ENCODE data around the gene KCNG4. TPM values are rescaled to one million over a fixed set of nuclear protein-coding genes. Genes with fewer than 3 reads are reported as not detected.

KCNG4 gene
- polyA plus RNA-seq, 1 donor (not counting 4 experiments of a cell fraction or from before 2014, with no cell fraction given), result not detected

GRCh38 chr16:84253173-84253572 lies 13.4 kb upstream of the KCNG4 start:
- Histone ChIP-seq H3K36me3 (ENCODE audit: control insufficient read depth in 2 of 2, extremely low read depth in 1 of 2, insufficient read depth in 2 of 2, low read length in 2 of 2) (no peaks in the 10 kb centered on the region), H3K9ac (ENCODE audit: control insufficient read depth, extremely low read depth, insufficient read depth, low read length) (no peak overlapping the region), H4K20me1 (ENCODE audit: control insufficient read depth, extremely low read depth, insufficient read depth, low read length) (no peaks in the 10 kb centered on the region), H3K27me3 (ENCODE audit: control insufficient read depth, extremely low read depth, insufficient read depth, low read length) (no peaks in the 10 kb centered on the region), H3K27ac (ENCODE audit: control insufficient read depth, insufficient read depth, low read length) (no peak overlapping the region), H3K4me2 (ENCODE audit: control insufficient read depth, extremely low read depth, insufficient read depth, low read depth, low read length) (no peak overlapping the region), H3K9me3 (ENCODE audit: control insufficient read depth, low read depth, low read length) (no peaks in the 10 kb centered on the region), H3K79me2 (ENCODE audit: control insufficient read depth, insufficient read depth, low read length) (no peaks in the 10 kb centered on the region), H2AFZ (ENCODE audit: control insufficient read depth, low read length) (no peak overlapping the region), H3K4me3 (ENCODE audit: control insufficient read depth in 2 of 3, extremely low read depth in 1 of 3, insufficient read depth in 2 of 3, low read depth in 1 of 3, low read length in 3 of 3) (no peak overlapping the region), H3K4me1 (ENCODE audit: control insufficient read depth, extremely low read depth, insufficient read depth, low read length) (no peaks in the 10 kb centered on the region), H3K9me1 (ENCODE audit: control insufficient read depth, extremely low read depth, insufficient read depth, low read length) (no peaks in the 10 kb centered on the region)
- dilution Hi-C loops (cut with MboI; ENCODE audit: extremely low pct_ligation_motif_present, low sequenced_read_pairs), result loop anchor here (25.0 kb wide), 1 partner anchor 184 kb away; no protein-coding TSS in a partner anchor
- no peak for DNase-seq (ENCODE audit: low read depth, low spot score)
- TF ChIP-seq EZH2 (IDR thresholded peaks at IDR 0.05; ENCODE audit: low read length), result no peak
- TF ChIP-seq CTCF (optimal IDR thresholded peaks at IDR 0.05 in 1 of 3, IDR thresholded peaks at IDR 0.05 in 1 of 3, conservative IDR thresholded peaks at IDR 0.05 in 1 of 3; ENCODE audit: extremely low read depth in 1 of 3, insufficient read depth in 2 of 3, low read length in 3 of 3), result no peak
- no peak for FAIRE-seq

GRCh38 chr16:84252184-84252583 lies 12.4 kb upstream of the KCNG4 start:
- dilution Hi-C loops (cut with MboI; ENCODE audit: extremely low pct_ligation_motif_present, low sequenced_read_pairs), result loop anchor here (25.0 kb wide), 1 partner anchor 185 kb away; no protein-coding TSS in a partner anchor
- Histone ChIP-seq H3K27me3 (ENCODE audit: control insufficient read depth, extremely low read depth, insufficient read depth, low read length) (no peaks in the 10 kb centered on the region), H3K27ac (ENCODE audit: control insufficient read depth, insufficient read depth, low read length) (no peak overlapping the region), H4K20me1 (ENCODE audit: control insufficient read depth, extremely low read depth, insufficient read depth, low read length) (no peaks in the 10 kb centered on the region), H3K4me3 (ENCODE audit: control insufficient read depth in 2 of 3, extremely low read depth in 1 of 3, insufficient read depth in 2 of 3, low read depth in 1 of 3, low read length in 3 of 3) (no peak overlapping the region), H3K9me3 (ENCODE audit: control insufficient read depth, low read depth, low read length) (no peaks in the 10 kb centered on the region), H3K9me1 (ENCODE audit: control insufficient read depth, extremely low read depth, insufficient read depth, low read length) (no peaks in the 10 kb centered on the region), H3K36me3 (ENCODE audit: control insufficient read depth in 2 of 2, extremely low read depth in 1 of 2, insufficient read depth in 2 of 2, low read length in 2 of 2) (no peaks in the 10 kb centered on the region), H3K79me2 (ENCODE audit: control insufficient read depth, insufficient read depth, low read length) (no peaks in the 10 kb centered on the region), H3K9ac (ENCODE audit: control insufficient read depth, extremely low read depth, insufficient read depth, low read length) (no peak overlapping the region), H3K4me1 (ENCODE audit: control insufficient read depth, extremely low read depth, insufficient read depth, low read length) (no peaks in the 10 kb centered on the region), H3K4me2 (ENCODE audit: control insufficient read depth, extremely low read depth, insufficient read depth, low read depth, low read length) (no peak overlapping the region), H2AFZ (ENCODE audit: control insufficient read depth, low read length) (no peak overlapping the region)
- TF ChIP-seq CTCF (optimal IDR thresholded peaks at IDR 0.05 in 1 of 3, IDR thresholded peaks at IDR 0.05 in 1 of 3, conservative IDR thresholded peaks at IDR 0.05 in 1 of 3; ENCODE audit: extremely low read depth in 1 of 3, insufficient read depth in 2 of 3, low read length in 3 of 3), result no peak
- no peak for TF ChIP-seq EZH2 (IDR thresholded peaks at IDR 0.05; ENCODE audit: low read length)
- no peak for DNase-seq (ENCODE audit: low read depth, low spot score)
- FAIRE-seq, result no peak

Measured in keratinocyte (primary cell).